Keratinocyte (primary cell): ENCODE data around the gene LGSN. TPM values are rescaled to one million over a fixed set of nuclear protein-coding genes. Genes with fewer than 3 reads are reported as not detected.

ENCODE experiments used
- DNase-seq: peaks from one replicate; pipeline ENCODE4 v3.0.0-alpha.2; 2011; ENCODE audit warnings: low read depth, missing footprints, low spot score
- FAIRE-seq: peaks from 2 replicates; lab custom pipeline; 2011; peaks lifted over from hg19 to GRCh38; lab: Jason Lieb, UNC
- H2AFZ ChIP-seq: 2 replicates; pipeline ENCODE4 v1.6.0; 2012; ENCODE audit warnings: low read length, control low read depth, inconsistent platforms; ENCODE audit not compliant: control insufficient read depth
- H3K27ac ChIP-seq: 2 replicates; pipeline ENCODE4 v1.5.1; 2011; ENCODE audit warnings: low read length; ENCODE audit not compliant: control insufficient read depth, insufficient read depth
- H3K27me3 ChIP-seq: 3 replicates; pipeline ENCODE4 v1.6.0; 2011; ENCODE audit warnings: low read length; ENCODE audit not compliant: control insufficient read depth, insufficient read depth; ENCODE audit errors: extremely low read depth
- H3K36me3 ChIP-seq, 2 experiments: 2 replicates in 1 of 2; 3 replicates in 1 of 2; pipeline ENCODE4 v1.5.1; 2011; ENCODE audit warnings: low read length in 2 of 2, mild to moderate bottlenecking in 1 of 2; ENCODE audit not compliant: control insufficient read depth in 2 of 2, insufficient read depth in 2 of 2; ENCODE audit errors: extremely low read depth in 1 of 2
- H3K4me1 ChIP-seq: 3 replicates; pipeline ENCODE4 v1.5.1; 2011; ENCODE audit warnings: low read length; ENCODE audit not compliant: control insufficient read depth, insufficient read depth; ENCODE audit errors: extremely low read depth
- H3K4me2 ChIP-seq: 3 replicates; pipeline ENCODE4 v1.6.0; 2011; ENCODE audit warnings: low read depth, low read length; ENCODE audit not compliant: control insufficient read depth, insufficient read depth; ENCODE audit errors: extremely low read depth
- H3K4me3 ChIP-seq, 3 experiments: fragments of 200-600 bp in 1 of 3; sonication (generic) in 1 of 3; 2 replicates in 2 of 3; 3 replicates in 1 of 3; pipeline ENCODE4 v1.5.1; 2011 to 2016; ENCODE audit warnings: low read length in 3 of 3, mild to moderate bottlenecking in 3 of 3, control low read depth in 2 of 3, inconsistent platforms in 1 of 3, low read depth in 1 of 3, mixed read lengths in 1 of 3, mixed run types in 1 of 3, moderate library complexity in 1 of 3; ENCODE audit not compliant: control insufficient read depth in 2 of 3, insufficient read depth in 2 of 3; ENCODE audit errors: extremely low read depth in 1 of 3
- H3K79me2 ChIP-seq: 2 replicates; pipeline ENCODE4 v1.6.0; 2012; ENCODE audit warnings: low read length; ENCODE audit not compliant: control insufficient read depth, insufficient read depth
- H3K9ac ChIP-seq: 3 replicates; pipeline ENCODE4 v1.6.0; 2011; ENCODE audit warnings: low read length; ENCODE audit not compliant: control insufficient read depth, insufficient read depth; ENCODE audit errors: extremely low read depth
- H3K9me1 ChIP-seq: 3 replicates; pipeline ENCODE4 v1.6.0; 2011; ENCODE audit warnings: low read length; ENCODE audit not compliant: control insufficient read depth, insufficient read depth; ENCODE audit errors: extremely low read depth
- H3K9me3 ChIP-seq: 2 replicates; pipeline ENCODE4 v1.5.1; 2012; ENCODE audit warnings: low read depth, low read length; ENCODE audit not compliant: control insufficient read depth
- H4K20me1 ChIP-seq: 3 replicates; pipeline ENCODE4 v1.6.0; 2011; ENCODE audit warnings: low read length; ENCODE audit not compliant: control insufficient read depth, insufficient read depth; ENCODE audit errors: extremely low read depth
- EZH2 ChIP-seq: IDR thresholded peaks from one replicate; pipeline ENCODE4 v1.6.1; 2012; ENCODE audit warnings: inconsistent platforms, mild to moderate bottlenecking, low read length, moderate library complexity
- dilution Hi-C: fragments of 300-500 bp; cut with MboI; formaldehyde crosslinking; loops from one replicate; pipeline ENCODE4 v1.7.0; 2020; ENCODE audit warnings: low sequenced_read_pairs; ENCODE audit not compliant: extremely low pct_ligation_motif_present
- polyA plus RNA-seq, 5 experiments: library from polyadenylated mRNA; depleted of rRNA in 3 of 5; stranded (reverse) in 3 of 5; stranded (forward) in 1 of 5; unstranded in 1 of 5; fragments of >200 nt; gene quantifications; 1 replicate in 1 of 5; 2 replicates in 3 of 5; 3 replicates in 1 of 5; pipeline versions ENCODE4 v1.2.1 to v1.2.3, GENCODE V29; 2011 to 2012; ENCODE audit warnings: missing spikeins in 2 of 5, low read depth in 1 of 5, low replicate concordance in 1 of 5
- TF ChIP-seq, protein P1 (sequence below), 3 experiments: IDR thresholded peaks in 1 of 3; conservative IDR thresholded peaks in 1 of 3; optimal IDR thresholded peaks in 1 of 3; 2 replicates in 2 of 3; 3 replicates in 1 of 3; pipeline versions ENCODE3 to v1.5.1; 2011; ENCODE audit warnings: low read length in 3 of 3, mild to moderate bottlenecking in 3 of 3, moderate library complexity in 2 of 3, control low read depth in 1 of 3, inconsistent platforms in 1 of 3; ENCODE audit not compliant: insufficient read depth in 2 of 3; ENCODE audit errors: extremely low read depth in 1 of 3

Gene LGSN
- polyA plus RNA-seq, 1 donor (not counting 4 experiments of a cell fraction or from before 2014, with no cell fraction given): not detected

DNA sequence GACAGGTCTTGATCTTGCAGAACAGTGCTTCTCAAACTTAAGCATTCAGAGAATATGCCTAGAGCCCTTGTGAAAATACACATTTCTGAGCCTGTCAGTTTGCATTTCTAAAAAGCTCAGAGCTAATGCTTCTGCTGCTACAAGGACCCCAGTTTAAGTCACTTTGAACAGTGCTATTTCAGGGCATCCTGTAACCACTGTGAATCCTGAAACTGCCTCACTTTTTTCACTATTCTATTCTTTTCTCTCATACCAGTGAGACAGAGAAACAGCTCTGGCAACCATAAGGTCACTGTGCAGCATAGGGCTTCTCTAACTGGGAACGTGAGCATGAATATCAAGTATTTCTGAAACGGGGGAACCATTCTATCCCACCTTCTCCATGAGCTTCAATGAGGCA is 51.2 kb downstream of the LGSN start:
- TF ChIP-seq EZH2: no peak
- TF ChIP-seq, protein P1, sequence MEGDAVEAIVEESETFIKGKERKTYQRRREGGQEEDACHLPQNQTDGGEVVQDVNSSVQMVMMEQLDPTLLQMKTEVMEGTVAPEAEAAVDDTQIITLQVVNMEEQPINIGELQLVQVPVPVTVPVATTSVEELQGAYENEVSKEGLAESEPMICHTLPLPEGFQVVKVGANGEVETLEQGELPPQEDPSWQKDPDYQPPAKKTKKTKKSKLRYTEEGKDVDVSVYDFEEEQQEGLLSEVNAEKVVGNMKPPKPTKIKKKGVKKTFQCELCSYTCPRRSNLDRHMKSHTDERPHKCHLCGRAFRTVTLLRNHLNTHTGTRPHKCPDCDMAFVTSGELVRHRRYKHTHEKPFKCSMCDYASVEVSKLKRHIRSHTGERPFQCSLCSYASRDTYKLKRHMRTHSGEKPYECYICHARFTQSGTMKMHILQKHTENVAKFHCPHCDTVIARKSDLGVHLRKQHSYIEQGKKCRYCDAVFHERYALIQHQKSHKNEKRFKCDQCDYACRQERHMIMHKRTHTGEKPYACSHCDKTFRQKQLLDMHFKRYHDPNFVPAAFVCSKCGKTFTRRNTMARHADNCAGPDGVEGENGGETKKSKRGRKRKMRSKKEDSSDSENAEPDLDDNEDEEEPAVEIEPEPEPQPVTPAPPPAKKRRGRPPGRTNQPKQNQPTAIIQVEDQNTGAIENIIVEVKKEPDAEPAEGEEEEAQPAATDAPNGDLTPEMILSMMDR (optimal IDR thresholded peaks at IDR 0.05 in 1 of 3, IDR thresholded peaks at IDR 0.05 in 1 of 3, conservative IDR thresholded peaks at IDR 0.05 in 1 of 3; ENCODE audit: extremely low read depth in 1 of 3, insufficient read depth in 2 of 3, low read length in 3 of 3): no peak
- DNase-seq: no peak
- no peak for FAIRE-seq

GRCh38 chr6:63267828-63268227 is 52.0 kb downstream of the LGSN start:
- Histone ChIP-seq H2AFZ (no peak overlapping the region), H3K4me3 (no peak overlapping the region), H3K4me1 (no peaks in the 10 kb centered on the region), H3K4me2 (no peak overlapping the region), H3K9ac (no peak overlapping the region), H3K36me3 (no peaks in the 10 kb centered on the region), H3K9me3 (no peaks in the 10 kb centered on the region), H3K79me2 (no peaks in the 10 kb centered on the region), H3K27ac (no peak overlapping the region), H4K20me1 (no peaks in the 10 kb centered on the region), H3K27me3 (no peaks in the 10 kb centered on the region), H3K9me1 (no peaks in the 10 kb centered on the region)
- FAIRE-seq (no peak), DNase-seq (no peak)
- TF ChIP-seq EZH2: no peak
- TF ChIP-seq, protein P1 (optimal IDR thresholded peaks at IDR 0.05 in 1 of 3, IDR thresholded peaks at IDR 0.05 in 1 of 3, conservative IDR thresholded peaks at IDR 0.05 in 1 of 3; ENCODE audit: extremely low read depth in 1 of 3, insufficient read depth in 2 of 3, low read length in 3 of 3): no peak
- dilution Hi-C loops: no loop called here

More for the DNA sequence above, 51.2 kb downstream of the LGSN start:
- Histone ChIP-seq H3K9ac (no peak overlapping the region), H3K79me2 (no peaks in the 10 kb centered on the region), H3K4me2 (no peak overlapping the region), H3K27ac (no peak overlapping the region), H3K9me1 (no peaks in the 10 kb centered on the region), H3K4me3 (no peak overlapping the region), H3K4me1 (no peaks in the 10 kb centered on the region), H4K20me1 (no peaks in the 10 kb centered on the region), H2AFZ (no peak overlapping the region), H3K9me3 (no peaks in the 10 kb centered on the region), H3K27me3 (no peaks in the 10 kb centered on the region), H3K36me3 (no peaks in the 10 kb centered on the region)
- dilution Hi-C loops: no loop called here
